Naive thymus-derived CD8-positive, alpha-beta T cell (primary cell): ENCODE data around the gene HSCB. TPM values are rescaled to one million over a fixed set of nuclear protein-coding genes. Genes with fewer than 3 reads are reported as not detected.
"Not testable (repeated sequence)": the region's sequence is repeated elsewhere in the genome, so short reads cannot be mapped to it uniquely, and the experiment has no call there.

Experiments used
- ATAC-seq, 2 donors: fragments of 150-1000 bp; cut with Tn5 transposase in 1 of 2; sonication (Bioruptor Pico), chemical (Tn5 transposase) in 1 of 2; 1 replicate in 1 of 2; 2 replicates in 1 of 2; pipeline ENCODE4 v1.10.0; 2021; ENCODE audit warnings: mild to moderate bottlenecking in 2 of 2, moderate library complexity in 2 of 2
- POLR2A ChIA-PET: fragments of 350-600 bp; sonication (Branson Sonifier 250); formaldehyde crosslinking; loops from one replicate; lab custom pipeline; 2021; ENCODE audit warnings: antibody characterized with exemption; lab: Charles Lee
- DNase-seq, 10 donors: peaks; one replicate each; pipeline versions ENCODE4 v3.0.0 to v3.0.0-alpha.2; 2020 to 2022
- H3K27ac Mint-ChIP-seq, 10 donors: one replicate each; pipeline ENCODE4 v1.8.0; 2020 to 2022; ENCODE audit warnings: mild to moderate bottlenecking in 10 of 10, mixed read lengths in 10 of 10, moderate library complexity in 4 of 10, inconsistent platforms in 1 of 10
- H3K27me3 Mint-ChIP-seq, 5 donors: one replicate each; pipeline ENCODE4 v1.8.0; 2021 to 2022; ENCODE audit warnings: mixed read lengths in 5 of 5
- H3K36me3 Mint-ChIP-seq, 3 donors: one replicate each; pipeline ENCODE4 v1.8.0; 2020 to 2022; ENCODE audit warnings: mixed read lengths in 3 of 3, mild to moderate bottlenecking in 2 of 3, inconsistent platforms in 1 of 3
- H3K4me1 Mint-ChIP-seq, 4 donors: one replicate each; pipeline ENCODE4 v1.8.0; 2021 to 2022; ENCODE audit warnings: mixed read lengths in 4 of 4
- H3K4me3 Mint-ChIP-seq, 10 donors: one replicate each; pipeline ENCODE4 v1.8.0; 2020 to 2022; ENCODE audit warnings: mild to moderate bottlenecking in 10 of 10, mixed read lengths in 10 of 10, moderate library complexity in 6 of 10, inconsistent platforms in 1 of 10
- H3K9me3 Mint-ChIP-seq, 9 donors: one replicate each; pipeline ENCODE4 v1.8.0; 2020 to 2022; ENCODE audit warnings: mixed read lengths in 9 of 9, mild to moderate bottlenecking in 3 of 9, inconsistent platforms in 1 of 9, moderate library complexity in 1 of 9
- polyA plus RNA-seq, 3 donors: library from polyadenylated mRNA; unstranded; fragments of 300-500 nt; fragmentation: Illumina TruSeq; gene quantifications; one replicate each; pipeline ENCODE4 v1.2.3, GENCODE V29; 2021
- total RNA-seq, 8 experiments: library from RNA in 2 of 8; stranded (reverse) in 2 of 8; gene quantifications; one replicate each; pipeline ENCODE4 v1.2.3 and lab custom pipeline; 2021 to 2026

The HSCB gene
- total and polyA plus RNA-seq, 5 experiments from 2014 or later = 9.1 to 12.1 (median 11.5) TPM

DNA sequence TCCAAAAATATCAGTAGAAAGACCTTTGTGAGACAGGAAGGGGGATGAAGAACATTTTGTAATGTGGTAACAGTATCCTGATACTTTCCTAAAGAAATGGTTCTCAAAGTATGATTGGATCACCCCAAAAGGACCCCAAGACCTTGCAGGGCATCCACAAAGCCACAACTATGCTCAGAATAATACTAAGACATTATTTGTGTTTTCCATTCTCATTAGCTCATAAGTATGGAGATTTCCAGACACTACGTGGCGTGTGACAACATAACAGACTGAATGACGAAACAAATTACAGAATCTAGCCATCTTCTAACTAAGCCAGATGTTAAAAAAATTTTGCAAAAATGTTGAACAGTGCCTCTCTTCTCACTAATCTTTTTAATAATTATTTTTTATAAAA, 25.2 kb upstream of the HSCB start:
- no peaks in the 10 kb centered on the region for H3K27me3 Mint-ChIP-seq
- ATAC-seq (no peak), DNase-seq (no peak)
- H3K27ac Mint-ChIP-seq = no peak overlapping the region
- POLR2A ChIA-PET = no interaction called here
- H3K9me3 Mint-ChIP-seq = no peaks in the 10 kb centered on the region
- H3K4me3 Mint-ChIP-seq = no peak overlapping the region
- H3K4me1 Mint-ChIP-seq = peaks cover 0 to 4% (median 0%) of the 10 kb centered on the region in 4 donors
- H3K36me3 Mint-ChIP-seq = peaks cover 0 to 33% (median 10%) of the 10 kb centered on the region in 3 donors

DNA sequence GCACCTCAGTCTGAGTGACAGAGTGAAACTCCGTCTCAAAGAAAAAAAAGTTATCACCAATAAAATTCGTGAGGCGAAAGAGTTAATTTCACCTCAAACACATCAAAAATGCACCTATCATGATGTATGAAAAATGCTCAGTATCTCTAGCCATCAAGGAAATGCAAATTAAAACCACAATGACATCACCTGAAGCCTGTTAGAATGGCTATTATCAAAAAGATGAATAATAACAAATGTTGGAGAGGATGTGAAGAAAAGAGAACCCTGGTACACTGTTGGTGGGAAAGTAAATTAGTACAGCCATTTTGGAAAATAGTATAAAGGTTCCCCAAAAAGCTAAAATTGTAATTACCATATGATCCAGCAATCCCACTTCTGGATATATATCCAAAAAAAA, 23.8 kb upstream of the HSCB start:
- no peak overlapping the region for H3K4me3 Mint-ChIP-seq

DNA sequence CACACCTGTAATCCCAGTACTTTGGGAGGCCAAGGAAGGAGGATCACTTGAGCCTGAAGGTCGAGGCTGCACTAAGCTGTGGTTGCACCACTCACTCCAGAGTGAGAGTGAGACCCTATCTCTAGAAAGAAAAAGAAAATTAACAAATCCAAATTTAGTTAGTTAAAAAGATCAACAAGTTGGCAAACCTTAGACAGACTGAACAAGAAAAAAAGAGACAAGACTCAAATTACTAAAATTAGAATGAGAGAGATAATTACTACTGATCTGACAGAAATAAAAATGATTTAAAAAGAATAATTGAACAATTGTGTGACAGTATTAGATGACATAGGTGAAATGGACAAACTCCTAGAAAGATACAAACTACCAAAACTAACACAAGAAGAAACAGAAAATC, 13.8 kb upstream of the HSCB start:
- H3K36me3 Mint-ChIP-seq = peaks cover 0 to 47% (median 21%) of the 10 kb centered on the region in 3 donors
- H3K9me3 Mint-ChIP-seq = no peaks in the 10 kb centered on the region
- POLR2A ChIA-PET = no interaction called here
- DNase-seq (no peak), ATAC-seq (no peak)
- H3K27me3 Mint-ChIP-seq = no peaks in the 10 kb centered on the region
- no peak overlapping the region for H3K4me3 Mint-ChIP-seq
- H3K4me1 Mint-ChIP-seq = peaks cover 0 to 8% (median 0%) of the 10 kb centered on the region in 4 donors
- no peak overlapping the region for H3K27ac Mint-ChIP-seq

More for the DNA sequence above, 23.8 kb upstream of the HSCB start:
- no peak for DNase-seq
- H3K27me3 Mint-ChIP-seq = no peaks in the 10 kb centered on the region
- H3K9me3 Mint-ChIP-seq = no peaks in the 10 kb centered on the region
- peaks cover 0 to 29% (median 9%) of the 10 kb centered on the region in 3 donors for H3K36me3 Mint-ChIP-seq
- no peak overlapping the region for H3K27ac Mint-ChIP-seq
- POLR2A ChIA-PET = no interaction called here
- H3K4me1 Mint-ChIP-seq = peaks cover 0 to 4% (median 0%) of the 10 kb centered on the region in 4 donors
- no peak for ATAC-seq

DNA sequence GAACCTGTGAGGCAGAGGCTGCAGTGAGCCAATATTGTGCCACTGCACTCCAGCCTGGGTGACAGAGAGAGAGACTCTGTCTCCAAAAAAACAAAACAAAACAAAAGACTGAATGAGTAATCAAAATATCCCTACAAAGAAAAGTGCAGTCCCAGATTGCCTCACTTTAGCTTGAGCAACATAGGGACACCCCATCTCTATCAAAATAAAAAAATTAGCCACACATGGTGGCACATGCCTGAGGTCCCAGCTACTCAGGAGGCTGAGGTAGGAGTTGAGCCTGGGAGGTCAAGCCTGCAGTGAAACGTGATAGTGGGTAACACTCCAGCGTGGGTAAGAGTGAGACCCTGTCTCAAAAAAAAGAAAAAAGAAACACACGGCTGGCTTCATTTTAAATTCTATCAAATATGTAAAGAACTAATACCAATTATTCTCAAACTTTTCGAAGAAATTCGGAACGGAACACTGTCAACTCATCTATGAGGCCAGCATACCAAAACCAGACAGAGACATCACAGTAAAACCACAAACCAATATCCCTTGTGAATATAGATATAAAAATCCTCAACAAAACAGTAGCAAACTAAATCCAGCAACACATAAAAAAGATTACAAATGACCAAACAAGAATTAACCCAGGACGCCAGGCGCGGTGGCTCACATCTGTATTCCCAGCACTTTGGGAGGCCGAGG, 13.1 kb upstream of the HSCB start:
- Mint-ChIP-seq H3K4me1 (peaks cover 0 to 8% (median 0%) of the 10 kb centered on the region in 4 donors), H3K4me3 (no peak overlapping the region), H3K9me3 (no peaks in the 10 kb centered on the region), H3K27ac (no peak overlapping the region), H3K36me3 (peaks cover 0 to 46% (median 23%) of the 10 kb centered on the region in 3 donors), H3K27me3 (no peaks in the 10 kb centered on the region)
- DNase-seq (no peak), ATAC-seq (no peak)
- POLR2A ChIA-PET = no interaction called here

DNA sequence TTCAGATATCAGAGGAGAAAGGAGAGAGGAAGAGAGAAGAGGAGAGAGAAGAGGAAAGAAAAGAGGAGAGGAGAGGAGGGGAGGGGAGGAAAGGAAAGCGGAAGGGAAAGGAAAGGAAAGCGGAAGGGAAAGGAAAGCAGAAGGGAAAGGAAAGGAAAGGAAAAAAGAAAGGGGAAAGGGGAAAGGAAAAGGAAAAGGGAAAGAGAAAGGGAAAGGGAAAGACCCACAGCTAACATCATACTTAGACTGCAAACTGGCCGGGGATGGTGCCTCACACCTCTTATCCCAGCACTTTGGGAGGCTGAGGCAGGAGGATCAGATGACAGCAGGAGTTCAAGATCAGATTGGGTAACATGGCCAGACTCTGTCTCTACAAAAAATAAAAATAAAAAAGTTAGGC, 11.7 kb upstream of the HSCB start:
- H3K36me3 Mint-ChIP-seq = peaks cover 0 to 39% (median 15%) of the 10 kb centered on the region in 3 donors
- no peaks in the 10 kb centered on the region for H3K27me3 Mint-ChIP-seq
- no peak overlapping the region for H3K27ac Mint-ChIP-seq
- peaks cover 0 to 8% (median 0%) of the 10 kb centered on the region in 4 donors for H3K4me1 Mint-ChIP-seq
- H3K4me3 Mint-ChIP-seq = no peak overlapping the region
- DNase-seq (no peak), ATAC-seq (no peak)
- POLR2A ChIA-PET = no interaction called here
- no peaks in the 10 kb centered on the region for H3K9me3 Mint-ChIP-seq

DNA sequence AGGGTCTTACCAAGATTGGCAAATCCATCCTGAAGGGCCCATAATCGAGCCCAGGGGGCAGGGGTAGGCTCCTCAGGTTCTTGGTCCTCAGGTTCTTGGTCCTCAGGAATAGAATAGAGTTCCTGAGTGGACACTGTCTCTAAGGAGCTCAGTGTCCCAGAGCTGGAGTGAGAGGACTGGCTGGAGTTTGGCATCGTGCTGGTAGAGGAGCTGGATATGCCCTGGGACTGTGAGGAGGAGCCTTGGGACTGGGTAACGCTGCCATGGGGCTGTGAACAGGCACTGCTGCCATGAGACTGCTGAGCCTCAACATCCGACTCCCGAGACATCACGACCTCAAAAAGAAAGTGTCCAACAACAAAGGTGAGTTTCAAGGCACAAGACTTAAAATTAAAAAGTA, 7.4 kb upstream of the HSCB start:
- Mint-ChIP-seq H3K27me3 (no peaks in the 10 kb centered on the region), H3K9me3 (no peaks in the 10 kb centered on the region), H3K4me3 (no peak overlapping the region), H3K4me1 (peaks cover 0 to 3% (median 0%) of the 10 kb centered on the region in 4 donors), H3K36me3 (peaks cover 0 to 23% (median 12%) of the 10 kb centered on the region in 3 donors), H3K27ac (no peak overlapping the region)
- DNase-seq (no peak), ATAC-seq (no peak)
- POLR2A ChIA-PET = no interaction called here

DNA sequence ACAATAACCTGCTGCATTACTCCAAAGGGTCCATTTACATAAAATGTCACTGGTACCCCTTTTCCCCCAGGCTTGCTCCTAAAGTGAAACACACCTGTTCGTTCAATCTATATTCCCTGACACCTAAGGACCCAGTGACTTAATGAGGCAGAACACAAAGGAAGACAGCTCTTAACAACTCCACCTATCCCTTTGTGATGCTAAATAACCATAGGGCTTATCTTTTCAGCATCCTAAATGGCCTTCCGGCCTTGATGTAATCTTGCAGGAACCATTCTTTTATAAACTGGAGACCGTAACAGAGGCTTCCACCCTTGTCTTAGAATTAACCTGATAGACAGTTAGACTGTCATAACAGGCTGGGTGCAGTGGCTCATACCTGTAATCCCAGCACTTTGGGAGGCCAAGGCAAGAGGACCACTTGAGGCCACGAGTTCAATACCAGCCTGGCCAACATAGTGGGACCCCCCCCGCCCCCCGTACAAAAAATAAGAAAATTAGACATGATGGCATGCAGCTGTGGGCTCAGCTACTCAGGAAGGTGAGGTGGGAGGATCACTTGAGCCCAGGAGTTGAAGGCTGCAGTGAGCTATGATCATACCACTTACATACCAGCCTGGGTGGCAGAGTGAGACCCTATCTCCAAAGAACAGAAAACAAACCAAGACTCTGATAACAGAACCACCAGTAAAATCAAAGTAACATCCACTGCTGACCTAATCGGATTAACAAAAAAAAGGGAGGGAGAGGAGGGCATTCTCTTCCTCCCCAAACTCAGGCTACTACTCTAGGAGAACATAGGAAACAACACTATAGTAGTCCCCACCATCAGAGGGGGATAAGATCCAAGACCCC, 5.3 kb upstream of the HSCB start:
- ATAC-seq = no peak
- Mint-ChIP-seq H3K27ac (no peak overlapping the region), H3K36me3 (peaks cover 0 to 22% (median 12%) of the 10 kb centered on the region in 3 donors), H3K27me3 (no peaks in the 10 kb centered on the region), H3K9me3 (no peaks in the 10 kb centered on the region), H3K4me1 (peaks cover 7 to 12% (median 9%) of the 10 kb centered on the region in 4 donors), H3K4me3 (no peak overlapping the region)
- POLR2A ChIA-PET = interaction anchor here (0.7 kb wide), 1 partner anchor 1624 kb away, joined by 5 read pairs; no protein-coding TSS in a partner anchor
- no peak for DNase-seq

DNA sequence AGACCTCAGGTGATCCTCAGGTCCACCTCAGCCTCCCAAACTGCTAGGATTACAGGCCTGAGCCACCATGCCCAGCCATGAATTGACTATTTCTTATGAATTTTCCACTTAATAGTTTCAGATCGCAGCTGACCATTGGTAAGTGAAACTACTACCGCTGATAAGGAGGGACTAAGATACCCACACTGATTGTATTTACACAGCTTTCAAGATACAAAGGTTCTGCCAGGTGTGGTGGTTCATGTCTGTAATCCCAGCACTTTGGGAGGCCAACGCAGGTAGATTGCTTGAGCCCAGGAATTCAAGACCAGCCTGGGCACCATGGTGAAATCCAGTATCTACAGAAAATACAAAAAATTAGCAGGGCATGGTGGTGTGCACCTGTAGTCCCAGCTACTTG, 4.1 kb upstream of the HSCB start:
- Mint-ChIP-seq H3K27me3 (no peaks in the 10 kb centered on the region), H3K27ac (no peak overlapping the region)
- POLR2A ChIA-PET = no interaction called here

DNA sequence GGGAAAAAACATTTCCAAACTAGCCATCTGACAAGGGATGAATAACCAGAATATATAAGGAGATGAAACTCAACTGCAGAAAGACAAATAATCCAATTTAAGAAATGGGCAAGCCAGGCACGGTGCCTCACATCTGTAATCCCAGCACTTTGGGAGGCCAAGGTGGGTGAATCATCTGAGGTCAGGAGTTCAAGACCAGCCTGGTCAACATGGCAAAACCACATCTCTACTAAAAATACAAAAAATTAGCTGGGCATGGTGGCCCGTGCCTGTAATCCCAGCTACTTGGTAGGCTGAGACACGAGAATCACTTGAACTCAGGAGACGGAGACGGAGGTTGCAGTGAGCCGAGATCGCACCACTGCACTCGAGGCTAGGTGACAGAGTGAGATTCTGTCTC, 3.0 kb upstream of the HSCB start:
- H3K4me3 Mint-ChIP-seq, H3K27me3 Mint-ChIP-seq, DNase-seq, H3K9me3 Mint-ChIP-seq, H3K36me3 Mint-ChIP-seq, H3K27ac Mint-ChIP-seq, ATAC-seq, POLR2A ChIA-PET: not testable (repeated sequence)
- H3K4me1 Mint-ChIP-seq = peaks cover 22 to 35% (median 27%) of the 10 kb centered on the region in 4 donors

More for the DNA sequence above, 4.1 kb upstream of the HSCB start:
- H3K9me3 Mint-ChIP-seq = no peaks in the 10 kb centered on the region
- peaks cover 15 to 24% (median 16%) of the 10 kb centered on the region in 4 donors for H3K4me1 Mint-ChIP-seq
- DNase-seq = no peak
- H3K36me3 Mint-ChIP-seq = peaks cover 0 to 16% (median 12%) of the 10 kb centered on the region in 3 donors
- ATAC-seq = no peak
- no peak overlapping the region for H3K4me3 Mint-ChIP-seq

DNA sequence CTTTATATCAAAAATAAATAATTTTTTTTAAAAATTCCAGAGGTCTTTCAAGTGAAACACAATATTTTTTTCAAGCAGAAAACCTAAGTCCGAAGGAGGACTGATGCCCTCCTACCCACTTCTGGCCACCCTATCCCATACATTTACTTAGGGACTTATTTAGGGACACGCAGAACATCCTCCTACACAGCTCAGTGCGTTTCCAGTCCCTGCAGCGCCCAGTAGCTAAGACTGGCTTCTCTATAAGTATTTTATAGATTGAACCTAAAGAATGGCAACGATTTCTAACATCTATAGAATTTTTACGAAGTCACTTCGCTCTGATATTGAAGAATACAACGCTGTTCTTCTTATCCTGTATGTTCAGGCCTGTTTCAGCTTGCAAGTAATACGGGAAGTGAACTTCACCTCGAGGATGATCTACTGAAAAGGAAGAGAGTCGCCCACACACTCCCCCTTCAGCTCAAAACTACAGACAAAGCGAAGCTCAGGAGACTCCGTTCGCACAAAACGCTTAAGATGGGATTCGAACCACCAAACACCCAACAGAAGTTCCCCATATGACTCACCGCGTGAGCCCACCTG, 547 bp upstream of the HSCB start:
- peak overlapping the region; percentile 53 to 98 (median 92) for H3K27ac Mint-ChIP-seq
- H3K36me3 Mint-ChIP-seq = peaks cover 0 to 25% (median 11%) of the 10 kb centered on the region in 3 donors
- H3K4me3 Mint-ChIP-seq = peak overlapping the region; percentile 79 to 99 (median 91)
- no peaks in the 10 kb centered on the region for H3K27me3 Mint-ChIP-seq
- peaks cover 22 to 35% (median 27%) of the 10 kb centered on the region in 4 donors for H3K4me1 Mint-ChIP-seq
- POLR2A ChIA-PET = interaction anchor here (0.7 to 1.7 kb wide), 4 partner anchors 31 to 1868 kb away, joined by 4 to 7 read pairs (median 5); partner anchors contain the start of genes CCDC117 and XBP1
- H3K9me3 Mint-ChIP-seq = no peaks in the 10 kb centered on the region
- ATAC-seq = no peak
- DNase-seq = no peak

DNA sequence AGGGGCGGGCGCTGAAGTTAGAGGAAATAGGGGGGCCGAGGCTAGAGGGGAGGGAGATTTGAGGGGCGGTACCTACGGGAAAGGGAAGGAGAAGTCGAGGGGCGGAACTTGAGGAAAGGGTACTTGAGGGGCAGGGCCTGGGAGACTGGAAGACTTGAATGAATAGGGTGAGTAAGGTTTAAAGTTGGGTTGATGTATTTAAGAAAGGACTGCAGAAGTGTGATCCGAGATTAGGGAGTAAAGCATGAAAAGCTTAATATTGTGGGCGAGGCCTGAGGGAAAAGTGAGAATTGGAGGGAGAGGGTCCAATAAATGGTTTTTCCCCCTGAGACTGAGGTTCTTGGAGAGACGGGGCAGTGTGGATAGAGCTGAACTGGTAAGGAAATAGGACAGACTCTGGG, 723 bp downstream of the HSCB start:
- Mint-ChIP-seq H3K4me1 (peaks cover 22 to 35% (median 27%) of the 10 kb centered on the region in 4 donors), H3K4me3 (peak overlapping the region; percentile 79 to 99 (median 91)), H3K36me3 (peaks cover 0 to 36% (median 11%) of the 10 kb centered on the region in 3 donors), H3K27ac (peak overlapping the region; percentile 81 to 98 (median 92)), H3K27me3 (no peaks in the 10 kb centered on the region), H3K9me3 (no peaks in the 10 kb centered on the region)
- ATAC-seq = no peak
- DNase-seq = no peak
- POLR2A ChIA-PET = interaction anchor here (1.0 to 1.1 kb wide), 3 partner anchors 58 to 80 kb away, joined by 3 to 4 read pairs (median 4); partner anchors contain the start of gene XBP1

DNA sequence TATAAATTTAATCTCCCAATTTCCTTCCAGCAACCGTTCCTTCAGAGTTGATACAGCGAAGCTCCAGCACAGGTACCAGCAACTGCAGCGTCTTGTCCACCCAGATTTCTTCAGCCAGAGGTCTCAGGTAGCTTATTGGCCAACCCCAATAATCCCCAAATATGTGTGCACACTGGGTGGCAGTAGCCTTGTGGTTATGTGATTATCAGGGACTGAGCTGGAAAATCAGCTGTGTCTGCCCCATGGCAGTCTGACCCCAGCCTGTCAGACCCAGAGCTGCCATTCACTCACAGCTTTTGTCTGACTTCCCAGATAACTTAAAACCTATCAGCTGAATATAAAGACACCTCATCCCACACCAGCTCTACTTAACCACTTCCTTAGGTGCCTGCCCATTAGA, 2.0 kb downstream of the HSCB start:
- peak overlapping the region in 4 of 10 donors; percentile 11 to 52 (median 45) for H3K27ac Mint-ChIP-seq
- ATAC-seq (no peak), DNase-seq (no peak)
- peak overlapping the region in 4 of 10 donors; percentile 3 to 79 (median 41) for H3K4me3 Mint-ChIP-seq
- no peaks in the 10 kb centered on the region for H3K9me3 Mint-ChIP-seq
- POLR2A ChIA-PET = no interaction called here
- peaks cover 19 to 36% (median 32%) of the 10 kb centered on the region in 4 donors for H3K4me1 Mint-ChIP-seq
- peaks cover 0 to 47% (median 13%) of the 10 kb centered on the region in 3 donors for H3K36me3 Mint-ChIP-seq
- no peaks in the 10 kb centered on the region for H3K27me3 Mint-ChIP-seq
